OCI-LY7 (cell line): ENCODE measurements around the gene PRDM1.

Experiments
- EZH2phosphoT487 ChIP-seq: fragments of 200-600 bp; sonication (generic); IDR thresholded peaks from 2 replicates; pipeline ENCODE4 v1.6.1; 2018; ENCODE audit warnings: low read depth, borderline replicate concordance, mild to moderate bottlenecking, mixed run types, antibody characterized with exemption, low read length, moderate library complexity, mixed read lengths
- TF ChIP-seq, protein P1 (sequence below): fragments of 200-600 bp; sonication (generic); conservative IDR thresholded peaks from 2 replicates; pipeline ENCODE4 v1.5.1; 2014; ENCODE audit warnings: mild to moderate bottlenecking, antibody characterized with exemption, low read length, moderate library complexity, mixed read lengths

DNA sequence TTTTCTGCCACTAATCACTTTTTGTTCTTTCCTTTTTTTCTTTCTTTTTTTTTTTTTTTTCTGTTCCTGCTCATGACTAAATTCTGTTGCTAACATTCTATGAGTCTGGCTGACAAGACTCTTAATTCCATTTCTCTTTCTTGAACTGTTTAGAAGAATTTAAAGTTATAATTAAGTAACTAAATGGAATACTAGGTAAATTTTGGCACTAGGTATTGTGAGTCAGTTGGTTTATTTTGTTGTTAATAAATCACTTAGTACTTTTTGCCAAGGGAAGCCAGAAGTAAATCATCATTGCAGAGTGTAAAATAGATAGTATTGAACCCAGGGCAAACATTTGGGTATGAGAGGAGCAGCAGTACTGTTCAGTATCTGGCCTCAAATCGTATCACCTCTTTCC is 42.0 kb upstream of the PRDM1 start:
- TF ChIP-seq EZH2phosphoT487, result no peak
- TF ChIP-seq, protein P1, sequence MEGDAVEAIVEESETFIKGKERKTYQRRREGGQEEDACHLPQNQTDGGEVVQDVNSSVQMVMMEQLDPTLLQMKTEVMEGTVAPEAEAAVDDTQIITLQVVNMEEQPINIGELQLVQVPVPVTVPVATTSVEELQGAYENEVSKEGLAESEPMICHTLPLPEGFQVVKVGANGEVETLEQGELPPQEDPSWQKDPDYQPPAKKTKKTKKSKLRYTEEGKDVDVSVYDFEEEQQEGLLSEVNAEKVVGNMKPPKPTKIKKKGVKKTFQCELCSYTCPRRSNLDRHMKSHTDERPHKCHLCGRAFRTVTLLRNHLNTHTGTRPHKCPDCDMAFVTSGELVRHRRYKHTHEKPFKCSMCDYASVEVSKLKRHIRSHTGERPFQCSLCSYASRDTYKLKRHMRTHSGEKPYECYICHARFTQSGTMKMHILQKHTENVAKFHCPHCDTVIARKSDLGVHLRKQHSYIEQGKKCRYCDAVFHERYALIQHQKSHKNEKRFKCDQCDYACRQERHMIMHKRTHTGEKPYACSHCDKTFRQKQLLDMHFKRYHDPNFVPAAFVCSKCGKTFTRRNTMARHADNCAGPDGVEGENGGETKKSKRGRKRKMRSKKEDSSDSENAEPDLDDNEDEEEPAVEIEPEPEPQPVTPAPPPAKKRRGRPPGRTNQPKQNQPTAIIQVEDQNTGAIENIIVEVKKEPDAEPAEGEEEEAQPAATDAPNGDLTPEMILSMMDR, result no peak
